GM19452 (cell line): ENCODE data around the gene DEFB126.
"Not testable (repeated sequence)": the region's sequence is repeated elsewhere in the genome, so short reads cannot be mapped to it uniquely, and the experiment has no call there.

ENCODE experiments used
- ATAC-seq: cut with Tn5 transposase; IDR thresholded peaks from one replicate; pipeline ENCODE4 v1.9.1; 2021; ENCODE audit not compliant: unreplicated experiment

DEFB126 gene

GRCh38 chr20:142290-142689 lies at the start of gene DEFB126:
TSS of gene DEFB126 (plus strand) at chr20:142590. CDS start at chr20:142629, 39 bp downstream.
- no peak for ATAC-seq

- ATAC-seq: no peak
Measured at GRCh38 chr20:93641-94040, 48.7 kb upstream of the DEFB126 start.

- ATAC-seq: no peak
Measured at GRCh38 chr20:95215-95614, 47.2 kb upstream of the DEFB126 start.

- ATAC-seq: not testable (repeated sequence)
Measured at GRCh38 chr20:97691-98090, 44.7 kb upstream of the DEFB126 start.

GRCh38 chr20:101975-102374 lies 40.4 kb upstream of the DEFB126 start:
- ATAC-seq: no peak

- no peak for ATAC-seq
Measured at GRCh38 chr20:103456-103855, 38.9 kb upstream of the DEFB126 start.

GRCh38 chr20:112396-112795 lies 30.0 kb upstream of the DEFB126 start:
- no peak for ATAC-seq

GRCh38 chr20:117518-117917 lies 24.9 kb upstream of the DEFB126 start:
- ATAC-seq: no peak

GRCh38 chr20:129786-130323 lies 12.5 kb upstream of the DEFB126 start:
- not testable (repeated sequence) for ATAC-seq

GRCh38 chr20:137668-138490 lies 4.5 kb upstream of the DEFB126 start:
- no peak for ATAC-seq

- no peak for ATAC-seq
Measured at GRCh38 chr20:145877-146276, 3.5 kb downstream of the DEFB126 start.

- ATAC-seq: no peak
Measured at GRCh38 chr20:152131-152530, 9.7 kb downstream of the DEFB126 start.

GRCh38 chr20:157154-157553 lies 14.8 kb downstream of the DEFB126 start, which contains the start of gene DEFB127:
TSS of gene DEFB127 (plus strand) at chr20:157454. CDS start at chr20:157545, 91 bp downstream.
- no peak for ATAC-seq

- ATAC-seq: no peak
Measured at GRCh38 chr20:164618-165017, 22.2 kb downstream of the DEFB126 start.

- ATAC-seq: no peak
Measured at GRCh38 chr20:168876-169275, 26.5 kb downstream of the DEFB126 start.

- no peak for ATAC-seq
Measured at GRCh38 chr20:184288-184687, 41.9 kb downstream of the DEFB126 start.

- ATAC-seq: no peak
Measured at GRCh38 chr20:187733-188132, 45.3 kb downstream of the DEFB126 start.

- ATAC-seq: no peak
Measured at GRCh38 chr20:189611-190010, 47.2 kb downstream of the DEFB126 start, which contains the start of gene DEFB128. TSS of gene DEFB128 (minus strand) at chr20:189711. CDS start at chr20:189623, 88 bp downstream.
